Thyroid gland (tissue), 4 donors: ENCODE measurements around the gene ERVMER34-1.

ENCODE experiments used
- POLR2A ChIP-seq, 2 donors: fragments of 450-650 bp; IDR thresholded peaks; one replicate each; pipeline ENCODE4 v1.6.1; 2017; ENCODE audit warnings: antibody characterized with exemption in 2 of 2, mild to moderate bottlenecking in 2 of 2, moderate library complexity in 1 of 2
- TF ChIP-seq, protein P1 (sequence below), 6 experiments: fragments of 200-600 bp in 3 of 6; fragments of 450-650 bp in 3 of 6; sonication (generic) in 3 of 6; IDR thresholded peaks; one replicate each; pipeline ENCODE4 v1.5.1; 2016 to 2019; ENCODE audit warnings: antibody characterized with exemption in 6 of 6, mild to moderate bottlenecking in 2 of 6, inconsistent platforms in 1 of 6, moderate library complexity in 1 of 6

DNA sequence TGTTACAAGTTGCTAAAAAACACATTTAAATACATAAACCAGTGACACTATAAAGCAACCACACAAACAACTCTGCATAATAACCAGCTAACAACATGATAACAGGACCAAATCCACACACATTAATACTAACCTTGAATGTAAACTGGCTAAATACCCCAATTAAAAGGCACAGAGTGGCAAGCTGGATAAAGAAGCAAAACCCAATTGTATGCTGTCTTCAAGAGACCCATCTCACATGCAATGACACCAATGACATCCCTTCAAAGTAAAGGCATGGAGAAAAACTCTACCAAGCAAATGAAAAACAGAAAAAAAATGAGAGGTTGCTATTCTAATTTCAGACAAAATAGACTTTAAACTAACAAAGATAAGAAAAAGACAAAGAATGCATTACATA is 57.7 kb downstream of the ERVMER34-1 start:
- TF ChIP-seq, protein P1, sequence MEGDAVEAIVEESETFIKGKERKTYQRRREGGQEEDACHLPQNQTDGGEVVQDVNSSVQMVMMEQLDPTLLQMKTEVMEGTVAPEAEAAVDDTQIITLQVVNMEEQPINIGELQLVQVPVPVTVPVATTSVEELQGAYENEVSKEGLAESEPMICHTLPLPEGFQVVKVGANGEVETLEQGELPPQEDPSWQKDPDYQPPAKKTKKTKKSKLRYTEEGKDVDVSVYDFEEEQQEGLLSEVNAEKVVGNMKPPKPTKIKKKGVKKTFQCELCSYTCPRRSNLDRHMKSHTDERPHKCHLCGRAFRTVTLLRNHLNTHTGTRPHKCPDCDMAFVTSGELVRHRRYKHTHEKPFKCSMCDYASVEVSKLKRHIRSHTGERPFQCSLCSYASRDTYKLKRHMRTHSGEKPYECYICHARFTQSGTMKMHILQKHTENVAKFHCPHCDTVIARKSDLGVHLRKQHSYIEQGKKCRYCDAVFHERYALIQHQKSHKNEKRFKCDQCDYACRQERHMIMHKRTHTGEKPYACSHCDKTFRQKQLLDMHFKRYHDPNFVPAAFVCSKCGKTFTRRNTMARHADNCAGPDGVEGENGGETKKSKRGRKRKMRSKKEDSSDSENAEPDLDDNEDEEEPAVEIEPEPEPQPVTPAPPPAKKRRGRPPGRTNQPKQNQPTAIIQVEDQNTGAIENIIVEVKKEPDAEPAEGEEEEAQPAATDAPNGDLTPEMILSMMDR (IDR thresholded peaks at IDR 0.05): no peak
- TF ChIP-seq POLR2A (IDR thresholded peaks at IDR 0.05): no peak
